Hepatocyte (in vitro differentiated cells): ENCODE data around the gene UNKL. TPM values are rescaled to one million over a fixed set of nuclear protein-coding genes. Genes with fewer than 3 reads are reported as not detected.

Source experiments
- DNase-seq: peaks from one replicate; pipeline ENCODE4 v3.0.0-alpha.2; 2016; ENCODE audit warnings: low spot score
- H2AFZ ChIP-seq: fragments of 200-600 bp; sonication (generic); 2 replicates; pipeline ENCODE4 v1.6.0; 2016; ENCODE audit warnings: antibody characterized with exemption, mild to moderate bottlenecking
- H3K27ac ChIP-seq: fragments of 200-600 bp; sonication (generic); 2 replicates; pipeline ENCODE4 v1.5.1; 2016; ENCODE audit warnings: mild to moderate bottlenecking
- H3K27me3 ChIP-seq: fragments of 200-600 bp; sonication (generic); 2 replicates; pipeline ENCODE4 v1.6.1; 2016
- H3K36me3 ChIP-seq: fragments of 200-600 bp; sonication (generic); replicated peaks from 2 replicates; pipeline ENCODE4 v1.5.1; 2016; ENCODE audit warnings: low read depth; ENCODE audit not compliant: insufficient read depth
- H3K4me1 ChIP-seq: fragments of 200-600 bp; sonication (generic); 2 replicates; pipeline ENCODE4 v1.5.1; 2016; ENCODE audit warnings: mild to moderate bottlenecking, moderate library complexity; ENCODE audit not compliant: insufficient read depth
- H3K4me2 ChIP-seq: fragments of 200-600 bp; sonication (generic); 2 replicates; pipeline ENCODE4 v1.6.0; 2016
- H3K4me3 ChIP-seq: fragments of 200-600 bp; sonication (generic); 2 replicates; pipeline ENCODE4 v1.5.1; 2016; ENCODE audit warnings: mild to moderate bottlenecking
- H3K79me2 ChIP-seq: fragments of 200-600 bp; sonication (generic); 2 replicates; pipeline ENCODE4 v1.6.0; 2017; ENCODE audit warnings: mild to moderate bottlenecking
- H3K9me2 ChIP-seq: fragments of 200-600 bp; sonication (generic); replicated peaks from 2 replicates; pipeline ENCODE4 v1.6.0; 2017; ENCODE audit warnings: mild to moderate bottlenecking; ENCODE audit not compliant: insufficient read depth
- H3K9me3 ChIP-seq: fragments of 200-600 bp; sonication (generic); 2 replicates; pipeline ENCODE4 v1.5.1; 2016; ENCODE audit warnings: low read depth, mild to moderate bottlenecking
- H4K20me1 ChIP-seq: fragments of 200-600 bp; sonication (generic); 2 replicates; pipeline ENCODE4 v1.6.0; 2016; ENCODE audit warnings: mild to moderate bottlenecking; ENCODE audit not compliant: insufficient read depth, poor library complexity, severe bottlenecking
- CTCF ChIP-seq: fragments of 200-600 bp; sonication (generic); IDR thresholded peaks from 2 replicates; pipeline ENCODE4 v1.5.1; 2016; ENCODE audit warnings: antibody characterized with exemption, mild to moderate bottlenecking; ENCODE audit not compliant: poor library complexity
- EZH2 ChIP-seq: fragments of 200-600 bp; sonication (generic); IDR thresholded peaks from 2 replicates; pipeline ENCODE4 v1.6.1; 2016; ENCODE audit warnings: antibody characterized with exemption, mild to moderate bottlenecking, borderline replicate concordance
- EZH2phosphoT487 ChIP-seq: fragments of 200-600 bp; sonication (generic); IDR thresholded peaks from one replicate; pipeline ENCODE4 v1.6.1; 2018; ENCODE audit warnings: antibody characterized with exemption, mild to moderate bottlenecking, low read depth, moderate library complexity; ENCODE audit not compliant: unreplicated experiment, severe bottlenecking
- WGBS: methylation state at CpG from one replicate; pipeline ENCODE4 v1.1.6; 2016; ENCODE audit warnings: low lambda C conversion rate; ENCODE audit errors: missing lambda C conversion rate; 5-methylcytosine and 5-hydroxymethylcytosine counted together
- polyA plus RNA-seq: library from polyadenylated mRNA; unstranded; fragments of >200 nt; fragmentation: Nextera tagmentation; extraction: Ambion mirVana; gene quantifications from 2 replicates; pipeline ENCODE4 v1.2.1, GENCODE V29; 2016
- total RNA-seq: library from RNA; depleted of rRNA; stranded (reverse); fragments of >200 nt; gene quantifications from 2 replicates; pipeline ENCODE4 v1.2.3, GENCODE V29; 2014

UNKL gene
- total and polyA plus RNA-seq, 2 experiments from 2014 or later: 8.5 to 10.3 TPM

GRCh38 chr16:1387331-1387730 is 27.2 kb downstream of the UNKL start:
- H3K27me3 ChIP-seq: no peaks in the 10 kb centered on the region
- no peak overlapping the region for H2AFZ ChIP-seq
- no peaks in the 10 kb centered on the region for H3K36me3 ChIP-seq
- 91% methylated on average over 10 of the region's 16 CpGs for WGBS
- TF ChIP-seq CTCF: no peak
- no peak for TF ChIP-seq EZH2
- TF ChIP-seq EZH2phosphoT487: no peak
- no peaks in the 10 kb centered on the region for H3K4me1 ChIP-seq
- H3K27ac ChIP-seq: no peak overlapping the region
- no peak overlapping the region for H3K4me3 ChIP-seq
- no peak overlapping the region for H3K4me2 ChIP-seq
- H3K9me3 ChIP-seq: no peaks in the 10 kb centered on the region
- H3K9me2 ChIP-seq: no peaks in the 10 kb centered on the region
- H3K79me2 ChIP-seq: no peaks in the 10 kb centered on the region
- no peaks in the 10 kb centered on the region for H4K20me1 ChIP-seq
- DNase-seq: no peak

GRCh38 chr16:1385232-1385631 is 29.3 kb downstream of the UNKL start:
- no peak for TF ChIP-seq EZH2phosphoT487
- no peak for TF ChIP-seq CTCF
- no peak for TF ChIP-seq EZH2

GRCh38 chr16:1383556-1383955 is 30.9 kb downstream of the UNKL start:
- Histone ChIP-seq H4K20me1 (peaks cover 7% of the 10 kb centered on the region), H3K4me2 (no peak overlapping the region), H3K4me1 (peaks cover 5% of the 10 kb centered on the region), H3K79me2 (no peaks in the 10 kb centered on the region), H3K4me3 (no peak overlapping the region), H3K27me3 (no peaks in the 10 kb centered on the region), H3K27ac (no peak overlapping the region), H3K9me3 (no peaks in the 10 kb centered on the region), H2AFZ (no peak overlapping the region), H3K36me3 (no peaks in the 10 kb centered on the region), H3K9me2 (no peaks in the 10 kb centered on the region)
- no peak for DNase-seq
- WGBS: 100% methylated on average over 3 of the region's 18 CpGs
- TF ChIP-seq EZH2 (no peak), CTCF (no peak), EZH2phosphoT487 (no peak)

More at GRCh38 chr16:1385232-1385631, 29.3 kb downstream of the UNKL start:
- no peak overlapping the region for H3K4me2 ChIP-seq
- no peaks in the 10 kb centered on the region for H3K9me3 ChIP-seq
- H2AFZ ChIP-seq: no peak overlapping the region
- H3K4me1 ChIP-seq: no peaks in the 10 kb centered on the region
- H4K20me1 ChIP-seq: no peaks in the 10 kb centered on the region
- H3K27ac ChIP-seq: no peak overlapping the region
- H3K36me3 ChIP-seq: no peaks in the 10 kb centered on the region
- H3K4me3 ChIP-seq: no peak overlapping the region
- H3K9me2 ChIP-seq: no peaks in the 10 kb centered on the region
- no peak for DNase-seq
- H3K79me2 ChIP-seq: no peaks in the 10 kb centered on the region
- no peaks in the 10 kb centered on the region for H3K27me3 ChIP-seq
- 96% methylated on average over 24 of the region's 39 CpGs for WGBS
